ENCODE results near the gene TMEM250. TPM values are rescaled to one million over a fixed set of nuclear protein-coding genes. Genes with fewer than 3 reads are reported as not detected.

The TMEM250 gene
- total and polyA plus RNA-seq, 9 of the 15 experiments (the other 6 are each of a cell fraction or from before 2014, with no cell fraction given): 0.32 to 44.6 (median 12.2) TPM

GRCh38 chr9:136093995-136094881 lies 24.4 kb downstream of the TMEM250 start (continued):
- no peak for TF ChIP-seq GABPA (tag; conservative IDR thresholded peaks at IDR 0.05; ENCODE audit: low read depth)
- no peak for TF ChIP-seq MEIS2 (IDR thresholded peaks at IDR 0.05; ENCODE audit: partially characterized antibody)
- TF ChIP-seq SP1 (CRISPR knock-in tag; IDR thresholded peaks at IDR 0.05): 0 out of 2 replicates have a peak, but pooled peaks have one; percentile 30
- no peak for TF ChIP-seq ZNF212 (CRISPR knock-in tag; IDR thresholded peaks at IDR 0.05)
- 0 out of 2 replicates have a peak, but pooled peaks have one; percentile 23 for TF ChIP-seq NR3C1 (CRISPR knock-in tag; IDR thresholded peaks at IDR 0.05)
- no peak for TF ChIP-seq STAT5B (CRISPR knock-in tag; IDR thresholded peaks at IDR 0.05)
- no peak for TF ChIP-seq GABPB2 (CRISPR knock-in tag; conservative IDR thresholded peaks at IDR 0.05)
- TF ChIP-seq U2AF1 (optimal IDR thresholded peaks at IDR 0.05; ENCODE audit: low read depth, low read length): no peak
- TF ChIP-seq ZNF507 (tag; conservative IDR thresholded peaks at IDR 0.05): no peak
- no peak for TF ChIP-seq TRIM25 (IDR thresholded peaks at IDR 0.05; ENCODE audit: borderline replicate concordance)
- TF ChIP-seq ZNF764 (CRISPR knock-in tag; IDR thresholded peaks at IDR 0.05; ENCODE audit: low read depth): no peak
- TF ChIP-seq THRB (CRISPR knock-in tag; conservative IDR thresholded peaks at IDR 0.05): no peak
- TF ChIP-seq NFE2 (IDR thresholded peaks at IDR 0.05; ENCODE audit: low read depth): no peak
- no peak for TF ChIP-seq RBM15 (IDR thresholded peaks at IDR 0.05; ENCODE audit: insufficient read depth, low read length)
- TF ChIP-seq ZNF609 (CRISPR knock-in tag; IDR thresholded peaks at IDR 0.05; ENCODE audit: borderline replicate concordance): no peak
- no peak for TF ChIP-seq ESRRA (IDR thresholded peaks at IDR 0.05; ENCODE audit: borderline replicate concordance, low read depth)
- no peak for TF ChIP-seq HNRNPLL (IDR thresholded peaks at IDR 0.05; ENCODE audit: low read depth, low read length, poor library complexity, severe bottlenecking)
- no peak for TF ChIP-seq ZNF445 (CRISPR knock-in tag; IDR thresholded peaks at IDR 0.05; ENCODE audit: low read depth)
- TF ChIP-seq DPF2 (IDR thresholded peaks at IDR 0.05): no peak
- TF ChIP-seq POLR3G (IDR thresholded peaks at IDR 0.05; ENCODE audit: extremely low read depth, insufficient read length, insufficient replicate concordance): no peak
